ENCODE results near the gene ANKRD39.
"Not testable (repeated sequence)": the region's sequence is repeated elsewhere in the genome, so short reads cannot be mapped to it uniquely, and the experiment has no call there.

Gene ANKRD39

DNA sequence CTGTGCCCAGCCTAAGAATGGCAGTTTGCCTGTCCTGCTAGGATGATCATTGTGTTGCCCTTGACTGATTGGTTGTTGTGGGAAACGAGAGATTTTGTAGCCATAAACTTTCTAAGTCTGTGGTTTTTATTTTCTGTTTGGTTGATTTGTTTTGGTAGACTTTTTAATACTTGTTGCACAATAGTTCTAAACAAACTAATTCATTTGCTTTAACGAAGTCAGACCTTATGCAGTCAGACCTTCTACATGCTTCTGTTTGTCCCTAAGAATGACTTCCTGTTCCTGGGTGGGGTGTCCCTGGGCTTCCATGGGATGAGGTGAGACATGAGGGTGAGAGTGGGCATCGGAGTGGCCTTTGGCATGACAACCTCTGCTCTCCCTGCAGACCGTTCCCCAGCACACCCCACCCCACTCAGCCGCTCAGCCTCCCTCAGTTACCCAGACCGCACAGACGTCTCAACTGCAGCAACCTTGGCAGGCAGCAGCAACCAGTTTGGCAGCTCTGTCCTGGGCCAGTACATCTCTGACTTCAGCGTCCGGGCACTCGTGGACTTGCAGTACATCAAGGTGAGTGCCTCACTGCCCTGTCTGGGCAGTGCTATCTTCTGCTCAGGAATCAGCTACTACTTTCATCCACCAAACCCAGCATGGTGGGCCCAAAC lies 49.5 kb downstream of the ANKRD39 start:
- DNase-seq (ENCODE audit: low read depth), result no peak

DNA sequence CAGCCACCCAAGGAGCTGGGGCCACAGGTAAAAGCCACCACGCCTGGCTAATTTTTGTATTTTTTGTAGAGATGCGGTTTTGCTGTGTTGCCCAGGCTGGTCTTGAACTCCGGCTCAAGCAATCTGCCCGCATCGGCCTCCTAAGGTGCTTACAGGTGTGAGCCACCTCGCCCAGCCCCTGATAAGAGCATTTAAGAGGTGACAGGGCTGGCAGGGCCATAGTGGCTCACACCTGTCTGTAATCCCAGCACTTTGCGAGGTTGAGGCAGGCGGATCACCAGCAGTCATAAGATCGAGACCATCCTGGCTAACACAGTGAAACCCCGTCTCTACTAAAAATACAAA lies 50.7 kb downstream of the ANKRD39 start:
- no peak for DNase-seq (ENCODE audit: low read depth)

DNA sequence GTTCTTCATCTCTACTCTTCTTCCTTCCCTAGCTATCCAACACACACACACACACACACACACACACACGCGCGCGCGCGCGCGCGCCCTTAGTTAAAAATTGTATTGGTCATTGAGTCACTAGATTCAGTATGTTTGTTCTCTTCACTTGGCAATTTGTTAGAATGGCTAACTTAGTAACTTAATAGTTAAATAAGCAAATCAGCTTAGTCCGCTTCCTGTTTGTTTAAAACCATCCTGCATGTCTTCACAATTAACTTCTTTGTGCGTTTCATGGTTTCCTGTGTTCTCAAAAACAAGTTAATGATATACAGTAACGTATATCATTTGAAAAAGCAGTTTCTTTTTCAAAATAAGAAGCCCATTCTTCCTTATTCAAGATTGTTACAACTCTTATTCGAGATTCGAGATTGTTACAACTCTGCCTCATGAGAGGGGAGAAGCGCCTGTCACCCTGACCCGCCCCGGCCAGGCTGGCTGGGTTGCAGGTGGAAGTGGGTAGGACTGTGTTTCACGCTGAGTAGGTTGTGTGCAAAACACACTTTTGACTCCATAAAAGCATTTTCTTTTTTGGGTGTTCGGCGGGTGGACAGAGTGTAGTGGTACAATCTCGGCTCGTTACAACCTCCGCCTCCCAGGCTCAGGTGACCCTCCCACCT lies 51.2 kb downstream of the ANKRD39 start:
- DNase-seq (ENCODE audit: low read depth), result no peak

DNA sequence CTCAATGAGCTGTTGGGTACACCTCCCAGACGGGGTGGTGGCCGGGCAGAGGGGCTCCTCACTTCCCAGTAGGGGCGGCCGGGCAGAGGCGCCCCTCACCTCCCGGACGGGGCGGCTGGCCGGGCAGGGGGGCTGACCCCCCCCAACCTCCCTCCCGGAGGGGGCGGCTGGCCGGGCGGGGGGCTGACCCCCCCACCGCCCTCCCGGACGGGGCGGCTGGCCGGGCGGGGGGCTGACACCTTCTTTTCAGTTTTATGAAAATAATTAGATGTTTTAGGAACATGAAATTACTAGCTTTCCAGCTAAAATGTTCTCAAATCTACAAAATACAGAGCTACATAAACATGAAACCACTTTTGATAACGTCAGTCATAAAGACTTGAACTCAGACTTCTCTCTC lies 51.9 kb downstream of the ANKRD39 start:
- DNase-seq (ENCODE audit: low read depth), result not testable (repeated sequence)

DNA sequence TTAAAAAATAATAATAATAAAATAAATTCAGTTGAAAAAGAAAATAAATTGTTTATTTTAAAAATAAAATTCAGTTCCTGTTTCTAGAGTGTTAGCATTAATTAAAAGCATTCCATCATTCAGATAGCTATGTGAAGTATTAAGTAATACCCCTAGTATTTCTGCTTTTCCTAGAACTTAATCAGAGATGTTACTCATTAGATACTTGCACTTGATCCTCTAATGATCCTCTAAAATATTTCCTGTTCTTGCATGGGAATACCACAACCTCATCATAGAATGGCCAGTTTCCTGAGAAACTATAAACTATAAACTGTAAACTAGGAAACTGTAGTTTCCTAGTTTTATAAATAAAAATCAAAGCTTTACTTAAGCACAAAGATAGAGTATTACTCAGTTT lies 52.8 kb downstream of the ANKRD39 start:
- no peak for DNase-seq (ENCODE audit: low read depth)

DNA sequence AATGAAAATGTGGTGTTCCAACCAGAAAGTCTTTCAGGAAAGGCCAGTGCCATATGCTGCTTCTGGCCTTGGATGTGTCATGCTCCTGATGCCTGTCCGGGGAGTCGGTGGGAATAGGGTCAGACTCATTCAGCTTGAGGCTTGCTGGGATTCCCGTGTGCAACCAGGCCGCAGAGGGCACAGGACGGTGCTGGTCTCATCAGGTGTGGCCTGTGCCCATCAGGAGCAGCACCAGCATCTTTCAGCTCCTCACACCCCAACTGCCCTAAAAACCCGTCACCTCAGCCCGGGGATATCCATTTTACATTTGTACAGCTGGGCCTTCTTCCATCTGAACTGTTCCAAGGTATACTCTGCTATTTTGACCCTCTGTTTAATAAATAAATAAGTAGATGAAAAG lies 55.1 kb downstream of the ANKRD39 start:
- DNase-seq (ENCODE audit: low read depth), result no peak

DNA sequence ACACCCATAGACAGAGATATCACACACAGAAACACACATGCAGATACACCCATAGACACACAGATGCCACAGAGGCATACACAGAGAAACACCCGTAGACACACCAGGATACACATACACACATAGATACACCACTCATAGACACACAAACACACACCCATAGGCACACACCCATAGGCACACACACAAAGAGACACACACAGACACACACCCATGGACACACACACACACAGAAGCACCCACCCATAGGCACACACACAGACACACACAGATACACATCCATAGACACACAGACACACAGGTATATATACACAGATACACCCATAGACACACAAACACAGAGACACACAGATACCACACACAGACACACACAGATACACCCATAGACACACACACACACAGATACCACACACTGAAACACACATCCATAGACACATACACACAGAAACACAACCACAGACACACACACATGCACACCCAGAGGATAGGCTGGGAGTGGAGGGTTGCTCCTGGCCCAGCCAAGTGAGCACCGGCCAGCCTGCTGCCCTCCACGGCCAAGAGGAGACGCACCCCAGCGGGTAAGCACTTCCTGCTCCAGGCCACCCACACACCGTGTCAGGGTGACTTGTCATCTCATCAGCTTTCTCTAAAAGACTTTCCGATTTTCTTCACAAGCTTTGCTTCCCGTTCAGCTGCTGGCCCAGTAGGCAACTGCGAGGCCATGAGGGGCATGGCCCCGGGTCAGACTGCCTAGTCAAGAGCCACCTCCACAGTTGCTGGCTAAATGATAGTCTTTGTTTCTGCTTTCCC lies 55.8 kb downstream of the ANKRD39 start:
- no peak for DNase-seq (ENCODE audit: low read depth)

DNA sequence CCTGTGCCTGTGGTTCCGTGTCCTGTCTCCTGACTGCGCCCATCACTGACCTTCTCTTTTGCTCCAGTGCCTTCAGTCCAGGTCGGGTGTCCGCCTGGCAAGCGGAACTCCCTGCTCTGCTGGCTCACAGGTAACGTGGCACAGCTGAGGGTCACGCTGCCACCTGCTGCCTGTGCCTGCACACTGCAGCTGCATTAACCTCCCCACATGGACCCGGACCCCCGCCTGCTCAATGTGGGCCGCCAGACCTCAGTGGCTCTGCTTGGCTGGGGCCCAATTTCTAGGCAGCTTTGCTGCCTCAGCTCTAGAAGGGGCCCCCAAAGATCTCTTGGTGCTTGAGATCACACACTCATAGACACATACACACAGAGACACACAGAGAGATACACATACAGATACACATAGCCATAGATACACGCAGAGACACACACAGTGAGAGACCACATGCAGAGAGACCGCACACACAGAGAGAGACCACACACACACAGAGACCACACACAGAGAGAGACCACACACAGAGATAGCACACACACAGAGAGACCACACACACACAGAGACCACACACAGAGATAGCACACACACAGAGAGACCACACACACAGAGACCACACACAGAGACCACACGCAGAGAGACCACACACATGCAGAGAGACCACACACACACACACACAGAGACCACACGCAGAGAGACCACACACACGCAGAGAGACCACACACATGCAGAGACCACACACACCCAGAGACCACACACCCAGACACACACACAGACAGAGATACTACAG lies 56.6 kb downstream of the ANKRD39 start:
- DNase-seq (ENCODE audit: low read depth), result no peak

DNA sequence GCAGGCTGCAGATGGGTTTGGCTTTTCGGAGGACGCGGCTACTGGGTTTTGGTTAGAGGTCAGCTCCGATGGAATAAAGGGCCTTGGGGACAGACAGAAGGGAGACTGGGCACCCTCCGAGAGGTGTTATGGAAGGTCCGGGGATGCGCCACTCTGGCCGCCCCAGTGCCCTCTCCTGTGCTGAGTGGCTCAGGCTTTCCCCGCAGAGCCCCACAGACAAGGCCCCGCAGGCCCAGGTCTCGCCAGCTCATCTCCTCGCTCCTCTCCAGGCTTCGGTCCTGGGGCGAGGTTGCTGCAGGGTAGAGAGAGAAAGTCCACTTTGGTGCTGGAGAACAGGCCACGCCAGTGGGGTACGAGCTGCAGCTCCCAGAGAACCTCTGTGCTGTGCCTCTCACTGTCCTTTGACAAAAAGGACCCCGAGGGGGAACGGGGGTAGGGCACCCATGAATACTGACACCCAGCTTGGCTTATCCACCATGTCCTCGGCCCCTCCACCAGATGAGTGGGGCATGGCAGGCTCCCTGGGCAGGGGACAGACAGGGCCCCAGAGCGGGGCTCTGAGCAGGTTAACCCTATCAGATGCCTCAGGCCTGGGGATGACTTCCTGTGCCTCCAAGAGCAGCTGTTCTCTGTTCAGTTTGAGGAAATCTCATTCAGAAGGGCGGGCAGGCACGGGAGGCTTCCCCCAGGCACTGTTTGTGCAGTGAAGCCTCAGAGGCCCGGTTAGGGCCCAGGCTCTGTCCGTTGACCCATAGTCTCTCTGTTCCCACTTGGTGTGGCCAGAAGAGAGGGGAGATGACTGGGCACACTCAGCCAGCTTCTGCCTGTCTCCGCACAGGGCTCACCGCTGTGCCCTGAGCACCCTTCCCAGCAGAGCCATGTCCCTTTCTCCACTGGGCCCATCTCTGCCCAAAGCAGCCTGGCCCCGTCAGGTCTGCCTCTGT lies 57.5 kb downstream of the ANKRD39 start:
- no peak for DNase-seq (ENCODE audit: low read depth)

DNA sequence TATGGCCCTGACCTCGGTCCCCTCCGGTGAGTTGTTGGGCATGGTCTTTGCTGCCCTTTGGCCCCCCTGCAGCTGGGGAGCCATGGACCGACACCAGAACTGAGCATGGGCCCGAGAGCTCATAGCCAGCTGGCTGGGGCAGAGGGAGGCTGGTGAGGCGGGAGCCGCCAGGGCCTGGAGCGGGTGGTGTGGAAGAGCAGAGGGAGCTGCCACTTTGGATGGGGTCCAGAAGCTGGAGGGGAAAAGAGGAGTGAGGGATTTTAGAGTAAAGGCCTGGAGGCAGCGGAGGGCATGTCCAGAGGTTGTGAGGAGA lies 58.2 kb downstream of the ANKRD39 start:
- DNase-seq (ENCODE audit: low read depth), result no peak

DNA sequence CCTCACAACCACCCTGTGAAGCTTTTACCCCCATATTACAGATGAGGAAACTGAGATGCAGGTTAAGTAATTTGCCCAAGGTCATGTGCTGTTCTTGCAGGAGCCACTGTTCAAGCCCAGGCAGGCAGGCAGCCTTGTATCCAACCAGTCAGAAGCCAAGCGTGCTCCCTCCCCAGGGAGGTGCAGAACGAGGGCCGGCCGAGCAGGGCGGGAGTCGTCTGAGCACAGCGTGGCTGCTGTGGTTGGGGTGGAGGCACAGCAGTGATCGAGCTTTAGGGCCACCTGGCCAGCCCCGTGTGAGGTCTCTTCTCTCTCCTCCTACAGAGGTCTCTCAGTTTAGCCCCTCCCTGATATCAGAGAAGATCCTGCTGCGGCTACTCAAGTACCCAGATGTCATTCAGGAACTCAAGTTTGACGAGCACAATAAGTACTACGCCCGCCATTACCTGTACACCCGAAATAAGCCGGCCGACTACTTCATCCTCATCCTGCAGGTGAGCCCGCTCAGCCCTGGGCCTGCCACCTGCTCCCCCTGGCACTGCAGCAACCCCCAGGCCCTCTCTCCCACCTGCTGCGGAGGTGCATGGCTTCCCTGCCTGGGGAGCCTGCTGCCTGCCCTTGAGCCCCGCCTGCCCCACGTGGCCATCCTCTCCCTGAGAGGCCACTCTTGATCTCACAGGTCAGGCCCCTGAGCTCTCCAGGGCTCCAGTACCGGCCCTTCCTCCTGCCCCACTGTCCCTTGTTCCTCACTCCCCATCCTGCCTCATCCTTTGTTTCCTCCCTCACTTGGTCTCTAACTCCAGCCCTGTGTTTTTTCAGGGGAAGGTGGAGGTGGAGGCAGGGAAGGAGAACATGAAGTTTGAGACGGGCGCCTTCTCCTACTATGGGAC lies 58.8 kb downstream of the ANKRD39 start:
- DNase-seq (ENCODE audit: low read depth), result no peak

Measured in GM04503 (cell line).